H1 (cell line): ENCODE measurements around the gene UBE3C. TPM values are rescaled to one million over a fixed set of nuclear protein-coding genes. Genes with fewer than 3 reads are reported as not detected.

Experiments used
- ATF3 ChIP-seq: IDR thresholded peaks from 2 replicates; pipeline ENCODE4 v1.6.1; 2011; ENCODE audit warnings: low read depth, mild to moderate bottlenecking, low read length; ENCODE audit not compliant: insufficient read depth
- CREB1 ChIP-seq: IDR thresholded peaks from 2 replicates; pipeline ENCODE4 v1.6.1; 2012; ENCODE audit warnings: inconsistent platforms
- GTF2F1 ChIP-seq: IDR thresholded peaks from 2 replicates; pipeline ENCODE4 v1.6.1; 2012; ENCODE audit warnings: low read depth, low read length, improper control_type of control experiment, borderline replicate concordance
- POU5F1 ChIP-seq: IDR thresholded peaks from 2 replicates; pipeline ENCODE4 v1.6.1; 2011; ENCODE audit warnings: low read depth, mild to moderate bottlenecking, low read length, moderate library complexity
- SIN3A ChIP-seq, 2 experiments: IDR thresholded peaks in 1 of 2; conservative IDR thresholded peaks in 1 of 2; 2 replicates each; pipeline ENCODE4 v1.6.1; 2011 to 2012; ENCODE audit warnings: low read length in 2 of 2, improper control_type of control experiment in 1 of 2, low read depth in 1 of 2, mild to moderate bottlenecking in 1 of 2
- SIX5 ChIP-seq: IDR thresholded peaks from 2 replicates; pipeline ENCODE4 v1.6.1; 2011; ENCODE audit warnings: mild to moderate bottlenecking, low read depth, low read length
- SP4 ChIP-seq: IDR thresholded peaks from 2 replicates; pipeline ENCODE4 v1.6.1; 2012; ENCODE audit warnings: low read length, inconsistent platforms
- polyA plus RNA-seq, 7 experiments: library from polyadenylated mRNA; depleted of rRNA in 3 of 7; stranded (reverse) in 5 of 7; unstranded in 2 of 7; fragments of >200 nt in 5 of 7; fragments of 200-250 nt in 2 of 7; gene quantifications; 1 replicate in 5 of 7; 2 replicates in 1 of 7; 4 replicates in 1 of 7; pipeline versions ENCODE4 v1.2.1 to v1.2.3, GENCODE V29; 2011 to 2013; ENCODE audit warnings: missing spikeins in 2 of 7, mixed read lengths in 2 of 7
- total RNA-seq: library from RNA; stranded (reverse); fragmentation: NEBNext Ultra II Directional; extraction: Animal tissue kit (Norgen Biotek cat#: 25700); gene quantifications from 2 replicates; pipeline ENCODE4 v1.2.1, GENCODE V29; 2021
- TF ChIP-seq, protein P1 (sequence below): fragments of 300-600 bp; sonication (generic); IDR thresholded peaks from 2 replicates; pipeline ENCODE4 v1.7.1; 2012; ENCODE audit warnings: low read length, moderate library complexity, mild to moderate bottlenecking, inconsistent platforms; ENCODE audit not compliant: insufficient replicate concordance

UBE3C gene
- total and polyA plus RNA-seq, 2 of the 8 experiments (the other 6 are each of a cell fraction or from before 2014, with no cell fraction given): 32.0 to 54.1 TPM

DNA sequence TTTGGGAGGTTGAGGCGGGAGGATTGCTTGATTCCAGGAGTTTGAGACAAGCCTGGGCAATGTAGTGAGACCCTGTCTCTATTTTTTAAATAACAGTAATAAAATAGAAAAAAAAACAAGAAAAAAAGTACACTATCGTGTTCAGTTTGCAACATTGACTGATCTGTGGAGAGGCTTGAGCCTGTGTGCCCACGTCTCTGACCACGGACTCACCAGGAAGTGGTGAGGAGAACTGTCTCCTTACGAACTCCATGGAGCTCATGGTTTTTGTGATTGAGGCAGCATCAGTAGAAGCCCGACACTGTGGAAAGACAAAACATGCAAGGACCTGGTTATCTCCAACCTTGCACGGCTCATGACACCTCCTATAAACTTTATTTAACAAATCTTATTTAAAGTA lies 174.2 kb downstream of the UBE3C start (continued):
- TF ChIP-seq, protein P1, sequence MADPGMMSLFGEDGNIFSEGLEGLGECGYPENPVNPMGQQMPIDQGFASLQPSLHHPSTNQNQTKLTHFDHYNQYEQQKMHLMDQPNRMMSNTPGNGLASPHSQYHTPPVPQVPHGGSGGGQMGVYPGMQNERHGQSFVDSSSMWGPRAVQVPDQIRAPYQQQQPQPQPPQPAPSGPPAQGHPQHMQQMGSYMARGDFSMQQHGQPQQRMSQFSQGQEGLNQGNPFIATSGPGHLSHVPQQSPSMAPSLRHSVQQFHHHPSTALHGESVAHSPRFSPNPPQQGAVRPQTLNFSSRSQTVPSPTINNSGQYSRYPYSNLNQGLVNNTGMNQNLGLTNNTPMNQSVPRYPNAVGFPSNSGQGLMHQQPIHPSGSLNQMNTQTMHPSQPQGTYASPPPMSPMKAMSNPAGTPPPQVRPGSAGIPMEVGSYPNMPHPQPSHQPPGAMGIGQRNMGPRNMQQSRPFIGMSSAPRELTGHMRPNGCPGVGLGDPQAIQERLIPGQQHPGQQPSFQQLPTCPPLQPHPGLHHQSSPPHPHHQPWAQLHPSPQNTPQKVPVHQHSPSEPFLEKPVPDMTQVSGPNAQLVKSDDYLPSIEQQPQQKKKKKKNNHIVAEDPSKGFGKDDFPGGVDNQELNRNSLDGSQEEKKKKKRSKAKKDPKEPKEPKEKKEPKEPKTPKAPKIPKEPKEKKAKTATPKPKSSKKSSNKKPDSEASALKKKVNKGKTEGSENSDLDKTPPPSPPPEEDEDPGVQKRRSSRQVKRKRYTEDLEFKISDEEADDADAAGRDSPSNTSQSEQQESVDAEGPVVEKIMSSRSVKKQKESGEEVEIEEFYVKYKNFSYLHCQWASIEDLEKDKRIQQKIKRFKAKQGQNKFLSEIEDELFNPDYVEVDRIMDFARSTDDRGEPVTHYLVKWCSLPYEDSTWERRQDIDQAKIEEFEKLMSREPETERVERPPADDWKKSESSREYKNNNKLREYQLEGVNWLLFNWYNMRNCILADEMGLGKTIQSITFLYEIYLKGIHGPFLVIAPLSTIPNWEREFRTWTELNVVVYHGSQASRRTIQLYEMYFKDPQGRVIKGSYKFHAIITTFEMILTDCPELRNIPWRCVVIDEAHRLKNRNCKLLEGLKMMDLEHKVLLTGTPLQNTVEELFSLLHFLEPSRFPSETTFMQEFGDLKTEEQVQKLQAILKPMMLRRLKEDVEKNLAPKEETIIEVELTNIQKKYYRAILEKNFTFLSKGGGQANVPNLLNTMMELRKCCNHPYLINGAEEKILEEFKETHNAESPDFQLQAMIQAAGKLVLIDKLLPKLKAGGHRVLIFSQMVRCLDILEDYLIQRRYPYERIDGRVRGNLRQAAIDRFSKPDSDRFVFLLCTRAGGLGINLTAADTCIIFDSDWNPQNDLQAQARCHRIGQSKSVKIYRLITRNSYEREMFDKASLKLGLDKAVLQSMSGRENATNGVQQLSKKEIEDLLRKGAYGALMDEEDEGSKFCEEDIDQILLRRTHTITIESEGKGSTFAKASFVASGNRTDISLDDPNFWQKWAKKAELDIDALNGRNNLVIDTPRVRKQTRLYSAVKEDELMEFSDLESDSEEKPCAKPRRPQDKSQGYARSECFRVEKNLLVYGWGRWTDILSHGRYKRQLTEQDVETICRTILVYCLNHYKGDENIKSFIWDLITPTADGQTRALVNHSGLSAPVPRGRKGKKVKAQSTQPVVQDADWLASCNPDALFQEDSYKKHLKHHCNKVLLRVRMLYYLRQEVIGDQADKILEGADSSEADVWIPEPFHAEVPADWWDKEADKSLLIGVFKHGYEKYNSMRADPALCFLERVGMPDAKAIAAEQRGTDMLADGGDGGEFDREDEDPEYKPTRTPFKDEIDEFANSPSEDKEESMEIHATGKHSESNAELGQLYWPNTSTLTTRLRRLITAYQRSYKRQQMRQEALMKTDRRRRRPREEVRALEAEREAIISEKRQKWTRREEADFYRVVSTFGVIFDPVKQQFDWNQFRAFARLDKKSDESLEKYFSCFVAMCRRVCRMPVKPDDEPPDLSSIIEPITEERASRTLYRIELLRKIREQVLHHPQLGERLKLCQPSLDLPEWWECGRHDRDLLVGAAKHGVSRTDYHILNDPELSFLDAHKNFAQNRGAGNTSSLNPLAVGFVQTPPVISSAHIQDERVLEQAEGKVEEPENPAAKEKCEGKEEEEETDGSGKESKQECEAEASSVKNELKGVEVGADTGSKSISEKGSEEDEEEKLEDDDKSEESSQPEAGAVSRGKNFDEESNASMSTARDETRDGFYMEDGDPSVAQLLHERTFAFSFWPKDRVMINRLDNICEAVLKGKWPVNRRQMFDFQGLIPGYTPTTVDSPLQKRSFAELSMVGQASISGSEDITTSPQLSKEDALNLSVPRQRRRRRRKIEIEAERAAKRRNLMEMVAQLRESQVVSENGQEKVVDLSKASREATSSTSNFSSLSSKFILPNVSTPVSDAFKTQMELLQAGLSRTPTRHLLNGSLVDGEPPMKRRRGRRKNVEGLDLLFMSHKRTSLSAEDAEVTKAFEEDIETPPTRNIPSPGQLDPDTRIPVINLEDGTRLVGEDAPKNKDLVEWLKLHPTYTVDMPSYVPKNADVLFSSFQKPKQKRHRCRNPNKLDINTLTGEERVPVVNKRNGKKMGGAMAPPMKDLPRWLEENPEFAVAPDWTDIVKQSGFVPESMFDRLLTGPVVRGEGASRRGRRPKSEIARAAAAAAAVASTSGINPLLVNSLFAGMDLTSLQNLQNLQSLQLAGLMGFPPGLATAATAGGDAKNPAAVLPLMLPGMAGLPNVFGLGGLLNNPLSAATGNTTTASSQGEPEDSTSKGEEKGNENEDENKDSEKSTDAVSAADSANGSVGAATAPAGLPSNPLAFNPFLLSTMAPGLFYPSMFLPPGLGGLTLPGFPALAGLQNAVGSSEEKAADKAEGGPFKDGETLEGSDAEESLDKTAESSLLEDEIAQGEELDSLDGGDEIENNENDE: no peak
- no peak for TF ChIP-seq CREB1
- TF ChIP-seq ATF3: no peak
- no peak for TF ChIP-seq SIX5
- no peak for TF ChIP-seq POU5F1
- TF ChIP-seq SIN3A (conservative IDR thresholded peaks at IDR 0.05 in 1 of 2, IDR thresholded peaks at IDR 0.05 in 1 of 2; ENCODE audit: low read depth in 1 of 2, low read length in 2 of 2): no peak
- TF ChIP-seq GTF2F1: no peak
- TF ChIP-seq SP4: no peak
